ENCODE measurements around the gene INO80B.
"Not testable (repeated sequence)": the region's sequence is repeated elsewhere in the genome, so short reads cannot be mapped to it uniquely, and the experiment has no call there.

Gene INO80B

GRCh38 chr2:74426181-74426758 lies 28.6 kb upstream of the INO80B start:
- no peak for DNase-seq

- no peak for DNase-seq
These were observed 27.3 kb upstream of the INO80B start for GRCh38 chr2:74427551-74427950.

GRCh38 chr2:74428675-74429074 lies 26.2 kb upstream of the INO80B start:
- no peak for DNase-seq

GRCh38 chr2:74429487-74430451 lies 25.1 kb upstream of the INO80B start:
- DNase-seq: no peak

GRCh38 chr2:74430502-74430901 lies 24.4 kb upstream of the INO80B start:
- no peak for DNase-seq

- no peak for DNase-seq
These were observed 18.6 kb upstream of the INO80B start for GRCh38 chr2:74436111-74436805.

GRCh38 chr2:74436848-74437695 lies 17.8 kb upstream of the INO80B start:
- DNase-seq: no peak

GRCh38 chr2:74438248-74438647 lies 16.6 kb upstream of the INO80B start:
- no peak for DNase-seq

- no peak for DNase-seq
These were observed 15.5 kb upstream of the INO80B start for GRCh38 chr2:74439373-74439772.

GRCh38 chr2:74439803-74440377 lies 15.0 kb upstream of the INO80B start:
- DNase-seq: no peak

GRCh38 chr2:74440378-74441169 lies 14.3 kb upstream of the INO80B start:
- DNase-seq: peak; percentile 76

GRCh38 chr2:74441170-74441689 lies 13.7 kb upstream of the INO80B start:
- no peak for DNase-seq

- DNase-seq: peak; percentile 30
These were observed 13.0 kb upstream of the INO80B start, which contains the start of gene RTKN for GRCh38 chr2:74441690-74442482. RTKN (minus strand) TSS chr2:74441937; CDS start chr2:74441816, 121 bp downstream.

- not testable (repeated sequence) for DNase-seq
These were observed 12.2 kb upstream of the INO80B start for GRCh38 chr2:74442483-74443297.

- no peak for DNase-seq
These were observed 10.2 kb upstream of the INO80B start for GRCh38 chr2:74444498-74445318.

GRCh38 chr2:74447230-74447999 lies 7.5 kb upstream of the INO80B start:
- no peak for DNase-seq

- no peak for DNase-seq
These were observed 6.1 kb upstream of the INO80B start for GRCh38 chr2:74448771-74449170.
